Uterus (tissue), 4 donors: ENCODE data around the gene SLC4A1AP. TPM values are rescaled to one million over a fixed set of nuclear protein-coding genes. Genes with fewer than 3 reads are reported as not detected.

Experiments used
- DNase-seq, 2 donors: peaks; one replicate each; pipeline ENCODE4 v3.0.0-alpha.2; 2019 to 2020
- H3K27ac ChIP-seq, 2 donors: fragments of 200-600 bp; sonication (generic); 1 replicate in 1 of 2; 2 replicates in 1 of 2; pipeline ENCODE4 v1.5.1; 2016 to 2018
- H3K27me3 ChIP-seq, 2 donors: fragments of 200-600 bp; sonication (generic); one replicate each; pipeline ENCODE4 v1.5.1; 2018 to 2019; ENCODE audit warnings: control low read depth in 1 of 2
- H3K36me3 ChIP-seq, 2 donors: fragments of 200-600 bp; sonication (generic); one replicate each; pipeline ENCODE4 v1.5.1; 2019; ENCODE audit warnings: control low read depth in 1 of 2
- H3K4me1 ChIP-seq, 2 donors: fragments of 200-600 bp; sonication (generic); one replicate each; pipeline ENCODE4 v1.5.1; 2018 to 2019; ENCODE audit warnings: control low read depth in 1 of 2
- H3K4me3 ChIP-seq, 2 donors: fragments of 200-600 bp; sonication (generic); 1 replicate in 1 of 2; 2 replicates in 1 of 2; pipeline ENCODE4 v1.5.1; 2018 to 2019; ENCODE audit warnings: mild to moderate bottlenecking in 1 of 2
- H3K9me3 ChIP-seq, 2 donors: fragments of 200-600 bp; sonication (generic); one replicate each; pipeline ENCODE4 v1.5.1; 2019; ENCODE audit warnings: control low read depth in 1 of 2
- CTCF ChIP-seq, 4 experiments: fragments of 200-600 bp in 2 of 4; fragments of 450-650 bp in 2 of 4; sonication (generic) in 2 of 4; IDR thresholded peaks; one replicate each; pipeline ENCODE4 v1.5.1; 2016 to 2019; ENCODE audit warnings: antibody characterized with exemption in 4 of 4, mild to moderate bottlenecking in 2 of 4, moderate library complexity in 1 of 4
- POLR2A ChIP-seq, 2 donors: fragments of 450-650 bp; IDR thresholded peaks; one replicate each; pipeline ENCODE4 v1.6.1; 2016; ENCODE audit warnings: antibody characterized with exemption in 2 of 2, mild to moderate bottlenecking in 1 of 2, moderate library complexity in 1 of 2
- intact Hi-C: fragments of 100-400 bp; cut with DNase I; formaldehyde crosslinking; loops from one replicate; pipeline ENCODE4 v1.15.1; 2023; ENCODE audit warnings: low total_unique reads
- total RNA-seq, 4 donors: library from RNA; depleted of rRNA in 3 of 4; stranded (reverse); fragments of >200 nt in 3 of 4; gene quantifications; one replicate each; pipeline versions ENCODE4 v1.1.0 to v1.2.4, GENCODE V29; 2014 to 2023
- donor health status: DM: yes; HTN: yes; CAD: no.

SLC4A1AP gene
- total RNA-seq, 4 donors from 2014 or later: 15.0 to 23.8 (median 23.1) TPM

GRCh38 chr2:27703638-27704341 lies 40.1 kb downstream of the SLC4A1AP start:
- peak; percentile 87 to 90 for DNase-seq
- peak overlapping the region; percentile 49 to 91 for H3K27ac ChIP-seq
- TF ChIP-seq POLR2A (IDR thresholded peaks at IDR 0.05): no peak
- TF ChIP-seq CTCF (IDR thresholded peaks at IDR 0.05): peak; percentile 89 to 95 (median 90)

GRCh38 chr2:27704342-27704876 lies 40.7 kb downstream of the SLC4A1AP start:
- Histone ChIP-seq H3K9me3 (no peaks in the 10 kb centered on the region), H3K27ac (peak overlapping the region; percentile 80 to 91), H3K36me3 (no peaks in the 10 kb centered on the region), H3K4me3 (no peak overlapping the region), H3K27me3 (no peaks in the 10 kb centered on the region), H3K4me1 (no peaks in the 10 kb centered on the region)
- intact Hi-C loops: loop anchor here (5.0 kb wide), 1 partner anchor 748 kb away; no protein-coding TSS in a partner anchor
- TF ChIP-seq CTCF (IDR thresholded peaks at IDR 0.05) (no peak), POLR2A (IDR thresholded peaks at IDR 0.05) (no peak)
- DNase-seq: no peak

More at GRCh38 chr2:27703638-27704341, 40.1 kb downstream of the SLC4A1AP start:
- intact Hi-C loops: loop anchor here (5.0 kb wide), 1 partner anchor 749 kb away; no protein-coding TSS in a partner anchor
- H3K27me3 ChIP-seq: no peaks in the 10 kb centered on the region
- H3K36me3 ChIP-seq: no peaks in the 10 kb centered on the region
- H3K9me3 ChIP-seq: no peaks in the 10 kb centered on the region
- no peak overlapping the region for H3K4me3 ChIP-seq
- H3K4me1 ChIP-seq: no peaks in the 10 kb centered on the region

- no peaks in the 10 kb centered on the region for H3K4me1 ChIP-seq
- H3K27me3 ChIP-seq: no peaks in the 10 kb centered on the region
- DNase-seq: peak; percentile 70 to 83
- no peaks in the 10 kb centered on the region for H3K9me3 ChIP-seq
- H3K27ac ChIP-seq: peak overlapping the region; percentile 80 to 91
- no peaks in the 10 kb centered on the region for H3K36me3 ChIP-seq
- intact Hi-C loops: loop anchor here (5.0 kb wide), 1 partner anchor 686 kb away; the partner anchor contains the start of gene FOSL2
- TF ChIP-seq CTCF (IDR thresholded peaks at IDR 0.05): no peak
- TF ChIP-seq POLR2A (IDR thresholded peaks at IDR 0.05): peak; percentile 23 to 48
- H3K4me3 ChIP-seq: no peak overlapping the region
Observed at GRCh38 chr2:27705851-27706622, 42.3 kb downstream of the SLC4A1AP start.

GRCh38 chr2:27707462-27708256 lies 44.0 kb downstream of the SLC4A1AP start:
- no peaks in the 10 kb centered on the region for H3K36me3 ChIP-seq
- TF ChIP-seq CTCF (IDR thresholded peaks at IDR 0.05) (no peak), POLR2A (IDR thresholded peaks at IDR 0.05) (no peak)
- no peaks in the 10 kb centered on the region for H3K4me1 ChIP-seq
- peak overlapping the region; percentile 80 to 91 for H3K27ac ChIP-seq
- H3K9me3 ChIP-seq: no peaks in the 10 kb centered on the region
- DNase-seq: peak in 1 of 2 donors; percentile 27
- intact Hi-C loops: loop anchor here (5.0 kb wide), 1 partner anchor 685 kb away; the partner anchor contains the start of gene FOSL2
- H3K27me3 ChIP-seq: no peaks in the 10 kb centered on the region
- H3K4me3 ChIP-seq: no peak overlapping the region
